ENCODE measurements around the gene CORO2A.
A peak's percentile ranks its signal among the peaks of the same experiment; 100 is the strongest.

Gene CORO2A

GRCh38 chr9:98218562-98219363 is 26.3 kb upstream of the CORO2A start:
- peak; percentile 44 for DNase-seq

GRCh38 chr9:98217255-98217654 is 24.8 kb upstream of the CORO2A start:
- no peak for DNase-seq

DNA sequence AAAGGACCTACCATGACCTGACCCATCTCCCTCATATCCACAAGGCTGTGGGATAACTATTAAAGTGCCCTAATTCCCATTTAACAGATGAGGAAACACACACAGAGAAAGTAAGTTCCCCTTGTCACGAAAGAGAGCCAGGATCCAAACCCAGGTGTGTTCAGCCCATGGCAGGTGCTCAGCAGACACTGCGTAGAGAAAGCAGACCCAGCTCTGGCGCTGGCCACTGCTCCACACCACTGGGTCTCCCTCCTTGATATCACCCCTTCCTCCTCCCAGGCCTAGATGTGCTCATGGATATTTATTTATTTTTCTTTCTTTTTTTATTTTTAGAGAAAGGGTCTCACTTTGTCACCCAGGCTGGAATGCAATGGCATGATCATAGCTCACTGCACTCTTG is 24.0 kb upstream of the CORO2A start:
- no peak for DNase-seq

GRCh38 chr9:98215821-98216220 is 23.4 kb upstream of the CORO2A start:
- no peak for DNase-seq

- no peak for DNase-seq
Measured at GRCh38 chr9:98215271-98215670, 22.8 kb upstream of the CORO2A start.

GRCh38 chr9:98214811-98215210 is 22.4 kb upstream of the CORO2A start:
- DNase-seq: no peak

DNA sequence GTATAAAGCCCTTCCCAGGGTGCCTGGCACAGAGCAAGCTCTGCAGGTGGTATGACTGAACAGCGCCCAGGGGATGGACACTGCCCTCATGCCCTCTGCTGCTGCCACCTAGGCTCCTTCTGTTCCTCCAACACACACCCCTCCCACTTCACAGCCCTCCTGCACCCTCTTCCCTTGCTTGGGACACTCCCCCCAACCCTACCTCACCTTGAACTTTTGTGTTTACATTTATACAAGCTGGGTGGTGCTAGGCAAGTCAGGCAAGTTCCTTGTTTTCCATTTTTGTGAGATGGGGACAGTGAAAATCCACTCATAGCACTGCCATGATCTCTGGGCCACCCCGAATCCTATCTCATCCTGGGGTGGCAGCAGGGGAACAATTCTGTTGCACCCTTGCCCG is 18.8 kb upstream of the CORO2A start:
- DNase-seq: no peak

GRCh38 chr9:98210435-98210834 is 18.0 kb upstream of the CORO2A start:
- DNase-seq: no peak

DNA sequence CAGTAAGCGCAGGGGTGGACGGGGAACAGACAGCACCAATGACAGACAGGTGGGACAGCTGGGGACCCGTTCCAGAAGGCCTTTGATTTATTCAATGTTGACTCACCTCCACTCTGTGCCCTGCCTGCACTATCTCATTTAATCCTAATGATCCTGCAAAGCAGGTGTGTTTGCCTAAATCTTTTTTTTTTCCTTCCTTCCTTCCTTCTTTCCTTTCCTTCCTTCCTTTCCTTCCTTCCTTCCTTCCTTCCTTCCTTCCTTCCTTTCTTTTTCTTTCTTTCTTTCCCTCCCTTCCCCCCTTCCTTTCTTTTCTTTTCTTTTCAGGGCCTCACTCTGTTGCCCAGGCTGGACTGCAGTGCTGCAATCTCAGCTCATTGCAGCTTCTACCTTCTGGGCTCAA is 17.1 kb upstream of the CORO2A start:
- no peak for DNase-seq

DNA sequence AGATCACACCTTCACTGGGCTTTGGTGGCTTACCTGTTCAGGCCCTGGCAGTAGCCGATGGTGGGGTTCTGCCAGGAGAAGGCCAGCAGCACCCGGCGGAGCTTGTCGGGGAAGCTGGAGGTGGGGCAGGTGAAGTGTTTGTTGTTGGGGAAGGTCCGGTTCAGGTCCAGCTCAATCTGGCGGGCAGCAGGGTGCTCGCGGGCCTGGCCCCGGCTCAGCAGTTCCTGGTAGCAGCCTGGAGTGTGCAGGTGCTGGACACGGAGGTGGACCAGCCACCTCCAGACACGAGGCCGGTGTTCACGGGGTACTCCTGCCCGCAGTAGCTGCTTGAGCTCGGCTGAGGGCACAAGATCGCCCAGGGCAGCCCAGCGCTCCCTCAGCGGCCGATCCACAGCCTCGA is 16.2 kb upstream of the CORO2A start:
- no peak for DNase-seq

- DNase-seq: no peak
Measured at GRCh38 chr9:98207606-98208005, 15.2 kb upstream of the CORO2A start.

DNA sequence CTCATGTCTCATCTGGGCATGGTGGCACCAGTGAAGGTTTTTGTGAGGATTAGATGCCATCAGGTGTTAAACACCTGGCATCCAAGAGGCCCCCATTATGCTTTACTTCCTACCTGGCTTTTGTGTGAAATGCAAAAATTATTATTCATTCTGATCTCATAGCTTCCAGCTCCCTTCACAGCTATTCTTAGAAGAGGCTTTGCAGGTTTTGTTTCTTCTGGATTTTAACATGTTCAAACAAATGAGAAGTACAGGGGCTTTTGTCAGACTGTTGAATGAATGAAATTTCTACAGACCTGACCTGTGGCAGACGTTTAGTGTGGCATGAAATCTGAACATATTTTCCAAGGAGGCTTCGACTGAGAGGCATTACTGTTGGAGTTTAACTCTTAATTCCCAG is 14.3 kb upstream of the CORO2A start:
- DNase-seq: no peak

DNA sequence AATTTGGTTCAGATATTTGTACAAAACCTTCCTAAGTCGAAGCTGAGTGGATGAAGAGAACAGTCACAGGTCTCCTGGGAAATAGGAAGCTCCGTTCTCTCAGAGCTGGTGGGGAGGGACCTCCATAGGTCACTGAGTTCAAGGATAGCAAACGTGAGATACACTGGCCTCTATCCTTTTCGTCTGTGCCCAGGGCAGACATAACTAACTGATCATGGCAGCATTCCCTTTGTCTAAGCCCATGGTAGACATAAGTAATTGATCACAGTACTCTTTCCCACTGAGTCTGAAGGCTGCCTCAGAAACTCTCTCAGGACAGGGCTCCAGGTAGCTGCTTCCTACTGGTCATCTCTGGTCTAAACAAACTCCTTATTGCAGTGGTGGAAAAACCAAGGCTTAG is 12.3 kb upstream of the CORO2A start:
- no peak for DNase-seq

DNA sequence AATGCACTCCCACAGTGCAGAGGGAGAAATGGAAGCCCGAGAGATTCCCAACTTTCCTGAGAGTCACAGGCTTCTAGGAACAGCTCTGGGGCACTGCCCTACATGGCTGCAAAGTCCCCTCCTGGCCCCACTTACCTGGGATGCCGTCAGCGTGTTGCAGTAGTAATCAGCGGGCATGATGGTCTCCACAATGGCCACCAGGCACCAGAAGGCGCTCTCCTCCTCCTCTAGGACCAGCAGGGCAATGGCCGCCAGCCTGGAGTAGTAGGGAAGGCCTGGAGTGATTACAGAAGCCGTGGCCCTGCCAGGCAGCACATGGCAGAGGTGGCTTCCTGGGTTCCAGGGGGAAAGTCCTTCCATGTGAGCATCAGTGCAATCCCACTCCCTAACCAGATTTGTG is 10.7 kb upstream of the CORO2A start:
- DNase-seq: no peak

DNA sequence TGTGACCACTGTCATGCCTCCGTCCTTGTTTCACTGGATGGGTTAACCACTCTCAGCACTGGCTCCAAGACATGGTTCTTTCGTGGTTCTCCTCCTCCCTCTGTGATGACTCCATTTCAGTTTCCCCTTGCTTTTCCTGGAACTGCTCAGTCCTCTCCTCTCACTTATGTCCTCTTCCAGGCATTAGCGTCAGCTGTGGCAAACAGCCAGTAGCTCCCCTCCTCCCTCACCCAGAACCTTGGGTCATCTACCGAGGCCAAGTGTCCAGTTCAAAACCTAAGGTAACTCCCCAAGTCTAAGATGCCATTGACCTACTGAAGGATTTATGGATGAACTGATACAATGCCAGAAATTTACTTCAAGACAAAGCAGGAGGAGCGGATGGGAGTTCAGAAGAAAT is 9.8 kb upstream of the CORO2A start:
- DNase-seq: no peak

DNA sequence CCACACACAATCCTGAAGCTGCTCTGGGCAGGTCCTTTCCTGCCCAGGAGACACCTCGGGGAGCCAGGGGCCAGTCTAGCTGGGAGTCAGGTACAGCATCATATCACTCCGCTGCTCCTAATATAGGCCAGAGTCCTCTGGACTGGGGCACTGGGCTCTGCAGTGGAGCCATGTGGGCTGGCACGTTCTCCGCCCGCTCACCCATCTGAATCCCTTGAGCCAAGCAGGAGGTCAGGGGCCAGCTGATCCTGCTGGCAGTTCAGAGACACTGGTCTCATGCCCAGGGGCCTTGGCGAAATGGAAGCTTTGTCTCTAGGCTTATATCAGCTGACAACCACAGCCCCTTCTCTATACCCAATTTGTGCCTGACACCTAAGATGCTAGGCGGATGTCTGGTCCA is 9.3 kb upstream of the CORO2A start:
- DNase-seq: no peak

- no peak for DNase-seq
Measured at GRCh38 chr9:98201102-98201501, 8.7 kb upstream of the CORO2A start.

DNA sequence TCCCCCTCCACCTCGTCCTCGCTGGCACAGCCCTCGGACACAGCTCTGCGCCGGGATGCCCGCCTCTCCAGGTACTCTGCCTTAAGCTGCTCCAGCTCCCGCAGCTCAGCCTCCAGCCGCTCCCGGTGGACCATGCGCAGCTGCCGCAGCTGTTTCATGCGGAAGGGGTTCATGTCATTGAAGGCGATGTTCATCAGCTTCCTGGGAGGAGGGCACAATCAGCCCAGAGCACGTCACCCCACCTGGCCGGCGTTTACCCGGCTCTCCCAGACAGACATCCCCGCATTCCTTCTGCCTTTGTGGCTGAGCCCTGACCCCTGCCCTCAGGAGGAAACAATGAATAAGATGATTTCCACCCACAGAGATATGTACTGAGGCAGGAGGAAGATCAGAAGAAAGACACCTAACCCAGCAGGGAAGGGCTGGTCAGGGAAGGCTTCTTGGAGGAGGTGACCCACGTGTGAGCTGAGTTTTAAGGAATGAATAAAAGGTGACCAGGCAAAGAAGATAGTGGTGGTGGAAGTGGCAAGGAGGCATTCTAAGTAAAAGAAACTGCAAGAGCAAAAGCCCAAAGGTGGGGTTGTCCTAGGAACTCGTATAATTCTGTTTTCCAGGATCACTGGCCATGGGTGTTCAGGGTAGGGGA is 7.1 kb upstream of the CORO2A start:
- DNase-seq: no peak

GRCh38 chr9:98195671-98196070 is 3.2 kb upstream of the CORO2A start:
- DNase-seq: no peak

DNA sequence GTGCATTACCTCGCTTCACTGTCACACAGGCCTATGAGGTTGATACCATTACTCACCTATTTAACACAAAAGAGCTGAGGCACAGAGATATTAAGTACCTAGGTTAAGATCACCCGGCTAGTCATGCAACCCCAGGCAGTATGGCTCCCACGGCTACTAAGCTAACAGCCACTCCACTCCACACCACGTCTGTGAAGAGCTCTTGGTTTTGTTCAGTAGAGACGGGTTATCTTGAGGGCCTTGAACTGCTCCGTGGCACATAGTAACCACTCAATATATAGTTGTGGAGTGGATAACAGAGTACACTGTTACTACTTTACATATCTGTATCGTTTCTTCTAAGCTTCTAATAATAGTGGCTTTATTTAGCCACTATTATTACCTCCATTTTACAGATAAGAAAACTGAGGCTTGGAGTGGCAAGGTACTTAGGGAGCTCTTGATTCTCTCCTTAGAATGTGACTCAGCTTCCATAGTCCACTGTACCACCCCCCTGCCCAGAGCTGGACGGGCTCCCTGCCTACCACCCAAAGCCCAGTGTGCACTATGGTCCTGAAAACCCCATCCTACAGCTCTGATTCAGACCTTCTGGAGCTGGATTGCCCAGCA is 1.0 kb upstream of the CORO2A start:
- DNase-seq: no peak

GRCh38 chr9:98191671-98192502 is 550 bp downstream of the CORO2A start:
- no peak for DNase-seq

GRCh38 chr9:98191181-98191608 is 1.2 kb downstream of the CORO2A start:
- no peak for DNase-seq

DNA sequence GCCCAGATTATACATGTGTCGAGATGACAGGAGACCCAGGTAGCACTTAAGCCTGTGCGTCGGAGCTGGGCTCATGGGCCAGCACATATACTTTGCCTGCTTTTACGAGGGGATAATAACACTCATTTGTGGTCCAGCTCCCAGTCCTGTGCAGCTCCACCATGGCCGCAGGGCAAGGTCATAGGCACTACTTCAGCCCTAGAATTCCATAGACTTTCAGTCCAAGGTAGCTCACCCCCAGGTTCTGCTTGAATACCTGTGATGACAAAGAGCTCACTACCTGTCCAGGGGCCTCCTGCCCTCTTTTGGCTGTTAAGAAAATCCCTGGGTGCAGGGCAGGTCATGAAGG is 1.7 kb downstream of the CORO2A start:
- DNase-seq: no peak

DNA sequence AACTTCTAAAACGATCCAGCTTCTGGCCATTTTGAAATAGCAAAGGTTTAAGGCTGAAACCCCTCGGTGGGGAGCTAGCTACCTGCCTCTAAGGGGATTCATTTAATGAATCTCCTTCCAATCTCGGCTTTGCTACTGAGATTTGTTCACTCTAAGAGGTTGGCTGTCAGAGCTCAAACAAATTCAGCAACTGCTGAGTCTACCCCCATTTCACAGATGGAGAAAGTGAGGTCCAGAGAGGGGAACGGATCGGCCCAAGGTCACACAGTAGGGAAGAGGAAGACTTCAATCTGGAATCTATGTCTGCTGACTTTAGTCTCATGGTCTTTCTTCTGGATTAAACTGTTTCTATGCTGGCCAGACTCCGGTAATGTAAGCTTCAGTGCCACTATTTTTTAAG is 3.0 kb downstream of the CORO2A start:
- DNase-seq: no peak
